GM13976 (cell line): ENCODE data around the gene SPRR1A.

Experiments
- DNase-seq: peaks from one replicate; pipeline ENCODE4 v3.0.0; 2012; ENCODE audit warnings: low spot score
- in situ Hi-C: fragments of 300-500 bp; cut with MboI; formaldehyde crosslinking; loops from one replicate; pipeline ENCODE4 v1.12.0; 2022; ENCODE audit warnings: low sequenced_read_pairs, mixed read lengths, inconsistent platforms; ENCODE audit not compliant: unreplicated experiment
- TF ChIP-seq, protein P1 (sequence below): IDR thresholded peaks from 2 replicates; pipeline ENCODE4 v1.5.1; 2012; ENCODE audit warnings: borderline replicate concordance, mild to moderate bottlenecking; ENCODE audit not compliant: insufficient read depth; ENCODE audit errors: extremely low read depth, missing control alignments, control extremely low read depth

SPRR1A gene

GRCh38 chr1:152951711-152952110 is 32.2 kb upstream of the SPRR1A start:
- no peak for DNase-seq
- TF ChIP-seq, protein P1, sequence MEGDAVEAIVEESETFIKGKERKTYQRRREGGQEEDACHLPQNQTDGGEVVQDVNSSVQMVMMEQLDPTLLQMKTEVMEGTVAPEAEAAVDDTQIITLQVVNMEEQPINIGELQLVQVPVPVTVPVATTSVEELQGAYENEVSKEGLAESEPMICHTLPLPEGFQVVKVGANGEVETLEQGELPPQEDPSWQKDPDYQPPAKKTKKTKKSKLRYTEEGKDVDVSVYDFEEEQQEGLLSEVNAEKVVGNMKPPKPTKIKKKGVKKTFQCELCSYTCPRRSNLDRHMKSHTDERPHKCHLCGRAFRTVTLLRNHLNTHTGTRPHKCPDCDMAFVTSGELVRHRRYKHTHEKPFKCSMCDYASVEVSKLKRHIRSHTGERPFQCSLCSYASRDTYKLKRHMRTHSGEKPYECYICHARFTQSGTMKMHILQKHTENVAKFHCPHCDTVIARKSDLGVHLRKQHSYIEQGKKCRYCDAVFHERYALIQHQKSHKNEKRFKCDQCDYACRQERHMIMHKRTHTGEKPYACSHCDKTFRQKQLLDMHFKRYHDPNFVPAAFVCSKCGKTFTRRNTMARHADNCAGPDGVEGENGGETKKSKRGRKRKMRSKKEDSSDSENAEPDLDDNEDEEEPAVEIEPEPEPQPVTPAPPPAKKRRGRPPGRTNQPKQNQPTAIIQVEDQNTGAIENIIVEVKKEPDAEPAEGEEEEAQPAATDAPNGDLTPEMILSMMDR, result no peak
- in situ Hi-C loops, result loop anchor here (25.0 kb wide), 1 partner anchor 236 kb away; no protein-coding TSS in a partner anchor

GRCh38 chr1:152953761-152954160 is 30.1 kb upstream of the SPRR1A start:
- no peak for DNase-seq
- in situ Hi-C loops, result loop anchor here (25.0 kb wide), 1 partner anchor 234 kb away; no protein-coding TSS in a partner anchor
- TF ChIP-seq, protein P1, result no peak

GRCh38 chr1:152954436-152954835 is 29.4 kb upstream of the SPRR1A start:
- TF ChIP-seq, protein P1, result no peak
- no peak for DNase-seq
- in situ Hi-C loops, result loop anchor here (25.0 kb wide), 1 partner anchor 233 kb away; no protein-coding TSS in a partner anchor

- in situ Hi-C loops, result loop anchor here (25.0 kb wide), 1 partner anchor 230 kb away; no protein-coding TSS in a partner anchor
- TF ChIP-seq, protein P1, result no peak
- no peak for DNase-seq
Observed at GRCh38 chr1:152957561-152957960, 26.3 kb upstream of the SPRR1A start.

DNA sequence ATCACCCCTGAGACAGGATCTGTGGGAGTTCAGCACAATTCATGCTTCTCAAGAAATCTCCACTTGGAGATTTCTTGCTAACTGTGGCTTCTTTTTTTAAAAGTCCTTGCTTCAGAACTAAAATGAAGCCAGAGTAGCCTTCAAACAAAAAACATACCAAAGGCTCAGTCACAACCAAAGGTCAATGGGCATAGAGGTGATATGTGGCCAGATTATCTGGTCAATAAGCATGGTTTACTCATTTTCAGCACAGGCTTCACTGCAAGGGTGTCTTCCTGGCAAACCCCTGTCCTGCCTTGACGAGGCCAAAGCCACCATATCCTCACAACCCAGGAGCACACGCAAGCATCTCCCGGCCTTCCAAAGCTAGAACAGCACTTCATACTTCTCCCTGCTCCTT is 24.6 kb upstream of the SPRR1A start:
- TF ChIP-seq, protein P1, result no peak
- in situ Hi-C loops, result loop anchor here (25.0 kb wide), 1 partner anchor 228 kb away; no protein-coding TSS in a partner anchor

GRCh38 chr1:152959801-152960451 is 24.0 kb upstream of the SPRR1A start:
- in situ Hi-C loops, result loop anchor here (25.0 kb wide), 1 partner anchor 227 kb away; no protein-coding TSS in a partner anchor
- TF ChIP-seq, protein P1, result no peak
- no peak for DNase-seq

More for the DNA sequence above, 24.6 kb upstream of the SPRR1A start:
- DNase-seq, result no peak
